Heart left ventricle (tissue), 16 donors: ENCODE results near the gene POLR2A. TPM values are rescaled to one million over a fixed set of nuclear protein-coding genes. Genes with fewer than 3 reads are reported as not detected.

Experiments
- ATAC-seq, 4 donors: fragments of 200-7000 bp; cut with Tn5 transposase; one replicate each; pipeline ENCODE4 v1.9.1; 2020 to 2022; ENCODE audit warnings: moderate library complexity in 4 of 4, mild to moderate bottlenecking in 3 of 4, moderate number of reproducible peaks in 1 of 4
- DNase-seq, 5 donors: peaks; one replicate each; pipeline ENCODE4 v3.0.0-alpha.2; 2020
- H3K27ac ChIP-seq, 12 donors: fragments of 200-600 bp; sonication (generic) in 4 of 12; one replicate each; pipeline versions ENCODE4 v1.5.0 to v1.8.0; 2016 to 2022; ENCODE audit warnings: mild to moderate bottlenecking in 2 of 12
- H3K27me3 ChIP-seq, 9 donors: fragments of 200-600 bp; sonication (generic) in 2 of 9; one replicate each; pipeline versions ENCODE4 v1.5.1 to v1.8.0; 2016 to 2022; ENCODE audit warnings: mild to moderate bottlenecking in 3 of 9
- H3K36me3 ChIP-seq, 9 donors: fragments of 200-600 bp; sonication (generic) in 2 of 9; one replicate each; pipeline versions ENCODE4 v1.5.0 to v1.8.0; 2018 to 2022; ENCODE audit warnings: mild to moderate bottlenecking in 2 of 9
- H3K4me1 ChIP-seq, 12 donors: fragments of 200-600 bp; sonication (generic) in 4 of 12; one replicate each; pipeline versions ENCODE4 v1.5.0 to v1.8.0; 2016 to 2022; ENCODE audit warnings: mild to moderate bottlenecking in 3 of 12
- H3K4me3 ChIP-seq, 12 donors: fragments of 200-600 bp; sonication (generic) in 4 of 12; one replicate each; pipeline versions ENCODE4 v1.5.0 to v1.8.0; 2017 to 2022; ENCODE audit warnings: mild to moderate bottlenecking in 9 of 12, moderate library complexity in 4 of 12
- H3K9me3 ChIP-seq, 12 donors: fragments of 200-600 bp; sonication (generic) in 4 of 12; one replicate each; pipeline versions ENCODE4 v1.5.0 to v1.8.0; 2016 to 2022; ENCODE audit warnings: mild to moderate bottlenecking in 1 of 12
- CTCF ChIP-seq, 12 donors: fragments of 200-600 bp; sonication (generic) in 4 of 12; IDR thresholded peaks; one replicate each; pipeline versions ENCODE4 v1.5.0 to v1.8.0; 2018 to 2022; ENCODE audit warnings: antibody characterized with exemption in 12 of 12, mild to moderate bottlenecking in 5 of 12
- POLR2A ChIP-seq, 2 donors: fragments of 450-650 bp; IDR thresholded peaks; one replicate each; pipeline ENCODE4 v1.6.1; 2017; ENCODE audit warnings: antibody characterized with exemption in 2 of 2, mild to moderate bottlenecking in 2 of 2, moderate library complexity in 2 of 2
- WGBS, 4 donors: extraction: QIAGEN DNeasy Blood & Tissue Kit in 2 of 4; methylation state at CpG; one replicate each; pipeline versions ENCODE4 v1.1.5 to v1.1.7; 2013 to 2018; 5-methylcytosine and 5-hydroxymethylcytosine counted together
- intact Hi-C, 10 donors: fragments of 100-400 bp; cut with DNase I; formaldehyde crosslinking; loops; one replicate each; pipeline versions ENCODE4 v1.11.1 to v1.14.2; 2022
- polyA plus RNA-seq, 2 donors: library from polyadenylated mRNA; stranded (reverse); fragments of 200-250 nt; gene quantifications; one replicate each; pipeline ENCODE4 v1.2.3, GENCODE V29; 2013
- total RNA-seq, 9 donors: library from RNA; depleted of rRNA in 2 of 9; stranded (reverse); fragments of >200 nt in 2 of 9; fragmentation: NEBNext Ultra II Directional in 3 of 9; extraction: Animal tissue kit (Norgen Biotek cat#: 25700) in 3 of 9; gene quantifications; one replicate each; pipeline versions ENCODE4 v1.1.0 to v1.2.4, GENCODE V29; 2016 to 2023
- donor health status: ischemic (EF 13 %, LVEDD 7.1; RV severe dilation, severe dysfunction).
- donor health status: healthy with polysubstance abuse.
- donor health status: DM: no; HTN: yes; CAD: no.
- donor health status: DM: no; HTN: no; CAD: no.
- donor health status: ischemic (EF 25% LVEDD 6.9; RV normal size, moderate dysfunction).
- donor health status: ischemic (EF 25% LVEDD 5.7; RV mildly dilated, moderate dysfunction).
- donor health status: healthy.
- donor health status: DM: yes; HTN: yes; CAD: no.
- donor health status: ischemic (EF 35%, LVEDD 5.7; RV mildly dilated, moderate dysfunction).
- donor health status: nonischemic (EF 11% LVEDD 7.7; RV severe dilation, severe dysfunction).
- donor health status: DM: yes; HTN: yes; CAD: no.
- donor health status: PGD.
- donor health status: ischemic (EF 29% LVEDD 5.4; RV normal size, mild dysfunction).
- donor health status: nonischemic (EF 23%, LVEDD 6.1; RV moderate dilation, normal function).

POLR2A gene
- total and polyA plus RNA-seq, 11 donors = 17.3 to 77.6 (median 41.5) TPM

GRCh38 chr17:7512824-7513540 lies 28.8 kb downstream of the POLR2A start:
- Histone ChIP-seq H3K4me1 (peaks cover 0 to 15% (median 0%) of the 10 kb centered on the region in 12 donors), H3K9me3 (no peaks in the 10 kb centered on the region), H3K4me3 (no peak overlapping the region), H3K27ac (no peak overlapping the region), H3K36me3 (peaks cover 5 to 69% (median 66%) of the 10 kb centered on the region in 9 donors), H3K27me3 (no peaks in the 10 kb centered on the region)
- intact Hi-C loops = loop anchor here in 4 of 10 donors (5.0 to 10.0 kb wide), 3 partner anchors 44 to 158 kb away; partner anchors contain the start of genes SENP3 (in 2 of the 4), KCTD11 (in 1 of the 4), TMEM95 (in 1 of the 4) and TNFSF13 (in 1 of the 4)
- WGBS, 4 donors = 87 to 90% (median 90%) methylated on average over 20 of the region's 20 CpGs
- DNase-seq (no peak), ATAC-seq (no peak)
- no peak for TF ChIP-seq POLR2A (IDR thresholded peaks at IDR 0.05)
- TF ChIP-seq CTCF (IDR thresholded peaks at IDR 0.05) = no peak

- peaks cover 0 to 15% (median 0%) of the 10 kb centered on the region in 12 donors for H3K4me1 ChIP-seq
- 75 to 80% (median 78%) methylated on average over 17 of the region's 17 CpGs for WGBS, 4 donors
- TF ChIP-seq POLR2A (IDR thresholded peaks at IDR 0.05) = no peak
- no peak for TF ChIP-seq CTCF (IDR thresholded peaks at IDR 0.05)
- intact Hi-C loops = loop anchor here (1.0 to 10.0 kb wide), 6 partner anchors 43 to 159 kb away; partner anchors contain the start of genes SENP3 (in 6 of the 10), TNFSF13 (in 3 of the 10), KCTD11 (in 1 of the 10) and TMEM95 (in 1 of the 10)
- no peaks in the 10 kb centered on the region for H3K9me3 ChIP-seq
- H3K36me3 ChIP-seq = peaks cover 3 to 60% (median 56%) of the 10 kb centered on the region in 9 donors
- no peaks in the 10 kb centered on the region for H3K27me3 ChIP-seq
- ATAC-seq (peak in 1 of 4 donors; percentile 10), DNase-seq (no peak)
- H3K27ac ChIP-seq = no peak overlapping the region
- H3K4me3 ChIP-seq = no peak overlapping the region
Observed at GRCh38 chr17:7513850-7514419, 29.8 kb downstream of the POLR2A start.

- peak in 1 of 4 donors; percentile 21 for ATAC-seq
Observed at GRCh38 chr17:7515911-7516610, 31.9 kb downstream of the POLR2A start.

More at GRCh38 chr17:7515911-7516610, 31.9 kb downstream of the POLR2A start:
- Histone ChIP-seq H3K9me3 (no peaks in the 10 kb centered on the region), H3K27me3 (no peaks in the 10 kb centered on the region), H3K4me3 (no peak overlapping the region), H3K4me1 (peaks cover 0 to 15% (median 0%) of the 10 kb centered on the region in 12 donors), H3K36me3 (peaks cover 3 to 39% (median 35%) of the 10 kb centered on the region in 9 donors), H3K27ac (no peak overlapping the region)
- TF ChIP-seq CTCF (IDR thresholded peaks at IDR 0.05) (no peak), POLR2A (IDR thresholded peaks at IDR 0.05) (no peak)
- WGBS, 4 donors = 86 to 92% (median 87%) methylated on average over 13 of the region's 13 CpGs
- DNase-seq = no peak
- intact Hi-C loops = loop anchor here in 5 of 10 donors (2.0 to 10.0 kb wide), 4 partner anchors 41 to 161 kb away; partner anchors contain the start of genes TNFSF13 (in 3 of the 5), SENP3 (in 2 of the 5), KCTD11 (in 1 of the 5) and TMEM95 (in 1 of the 5)
